Measurements from ENCODE around the gene ACER1.
A peak's percentile ranks its signal among the peaks of the same experiment; 100 is the strongest.

Gene ACER1

DNA sequence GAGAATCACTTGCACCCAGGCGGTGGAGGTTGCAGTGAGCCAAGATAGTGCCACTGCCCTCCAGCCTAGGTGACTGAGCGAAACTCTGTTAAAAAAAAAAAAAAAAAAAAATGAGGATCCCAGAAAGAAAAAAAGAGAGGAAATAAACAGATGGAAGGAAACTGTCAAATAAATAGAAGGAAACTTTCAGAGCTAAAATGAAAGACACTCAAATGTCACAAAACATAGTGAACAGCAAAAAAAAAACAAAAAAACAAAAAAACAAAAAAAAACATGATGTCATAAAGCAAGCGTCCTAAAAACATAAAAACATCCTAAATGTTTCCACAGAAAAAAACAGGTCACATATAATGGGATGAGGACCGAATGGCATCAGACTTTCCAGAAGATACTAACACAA, 68.6 kb downstream of the ACER1 start:
- DNase-seq = no peak

DNA sequence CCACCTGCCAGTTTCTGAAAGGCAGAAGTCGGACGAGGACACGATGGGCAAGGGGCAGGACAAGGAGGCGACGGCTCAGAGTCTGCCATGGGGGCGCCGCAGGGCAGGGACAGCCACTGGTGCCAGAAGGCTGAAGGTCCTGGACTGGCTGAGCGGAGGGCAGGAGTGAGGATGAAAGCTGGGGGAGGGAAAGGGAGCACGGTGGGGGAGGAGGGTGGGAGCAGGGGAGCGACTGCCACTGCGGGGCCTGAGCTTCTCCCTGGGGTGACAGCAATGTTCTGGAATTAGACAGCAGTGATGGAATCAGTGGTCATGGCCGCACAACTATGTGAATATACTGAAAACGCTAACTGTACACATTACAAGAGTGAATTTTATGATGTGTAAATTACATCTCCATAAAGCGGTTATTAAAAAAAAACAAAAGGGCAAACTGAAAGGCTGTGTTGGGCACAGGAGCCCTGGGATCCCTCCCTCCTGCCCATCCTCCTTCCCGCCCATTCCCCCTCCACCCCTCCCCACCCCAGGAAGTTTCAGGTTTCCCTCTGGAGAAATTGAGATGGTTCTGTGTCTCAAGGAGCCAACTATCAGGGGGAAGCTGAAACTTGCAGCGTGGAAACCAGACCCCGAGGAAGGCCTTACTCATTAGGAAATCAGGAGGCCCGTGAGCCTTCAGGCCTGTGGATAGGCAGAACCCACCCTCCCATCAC, 69.5 kb downstream of the ACER1 start:
- DNase-seq = peak; percentile 67

DNA sequence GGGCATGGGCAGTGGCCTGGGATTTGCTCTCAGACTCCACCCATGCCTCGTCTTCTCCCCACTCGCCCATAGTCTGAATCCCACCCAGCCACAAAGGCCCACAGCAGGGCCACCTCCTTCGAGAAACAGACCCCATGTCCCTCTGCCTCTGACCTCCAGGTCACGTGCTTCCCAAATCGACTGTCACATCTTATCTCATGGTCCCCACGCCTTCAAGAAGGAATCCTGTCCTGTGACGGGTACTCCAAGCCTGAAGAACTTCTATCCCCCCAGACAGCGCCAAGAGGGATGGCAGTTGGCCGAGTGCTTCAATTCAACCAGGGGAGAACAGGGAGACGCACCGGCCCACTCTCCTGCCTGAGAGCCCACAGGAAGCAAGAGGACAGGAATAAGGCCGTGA, 70.1 kb downstream of the ACER1 start:
- DNase-seq = no peak

DNA sequence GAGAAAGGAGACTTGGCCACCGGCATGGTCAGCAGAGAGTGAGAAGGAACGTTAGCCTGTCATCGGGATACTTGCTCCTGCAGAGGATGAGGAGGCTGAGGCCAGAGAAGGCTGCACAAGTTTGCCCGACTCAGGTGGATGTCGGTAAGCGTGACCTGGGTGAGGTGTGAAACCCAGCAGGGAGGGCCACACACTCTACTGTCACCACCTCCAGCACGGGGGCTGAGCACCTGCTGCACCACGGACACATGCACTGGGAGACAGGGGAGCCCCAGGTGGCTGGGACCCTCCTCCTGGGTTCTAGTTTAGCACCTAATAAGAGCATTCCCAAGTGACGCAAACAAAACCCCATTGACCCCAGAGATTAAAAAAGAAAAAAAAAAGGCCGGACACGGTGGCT, 70.9 kb downstream of the ACER1 start:
- no peak for DNase-seq

DNA sequence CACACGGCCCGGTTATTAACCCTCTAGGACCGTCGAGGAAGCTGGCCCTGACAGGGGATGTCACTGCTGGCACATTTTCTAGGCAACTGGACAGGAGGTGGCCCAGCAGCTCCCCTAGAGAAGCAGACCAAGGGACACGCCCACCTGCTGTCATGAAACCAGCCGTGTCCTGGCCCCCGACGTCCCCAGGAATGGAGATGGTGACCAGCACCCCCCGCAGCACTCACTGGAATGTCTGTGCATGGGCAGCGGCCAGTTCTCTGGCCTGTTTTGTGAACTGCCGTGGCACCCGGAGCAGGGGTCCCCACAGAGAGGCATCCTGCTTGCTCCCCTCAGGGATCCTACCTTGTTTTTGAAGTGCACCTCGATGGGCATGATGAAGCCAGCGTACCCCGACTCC, 71.5 kb downstream of the ACER1 start:
- no peak for DNase-seq

DNA sequence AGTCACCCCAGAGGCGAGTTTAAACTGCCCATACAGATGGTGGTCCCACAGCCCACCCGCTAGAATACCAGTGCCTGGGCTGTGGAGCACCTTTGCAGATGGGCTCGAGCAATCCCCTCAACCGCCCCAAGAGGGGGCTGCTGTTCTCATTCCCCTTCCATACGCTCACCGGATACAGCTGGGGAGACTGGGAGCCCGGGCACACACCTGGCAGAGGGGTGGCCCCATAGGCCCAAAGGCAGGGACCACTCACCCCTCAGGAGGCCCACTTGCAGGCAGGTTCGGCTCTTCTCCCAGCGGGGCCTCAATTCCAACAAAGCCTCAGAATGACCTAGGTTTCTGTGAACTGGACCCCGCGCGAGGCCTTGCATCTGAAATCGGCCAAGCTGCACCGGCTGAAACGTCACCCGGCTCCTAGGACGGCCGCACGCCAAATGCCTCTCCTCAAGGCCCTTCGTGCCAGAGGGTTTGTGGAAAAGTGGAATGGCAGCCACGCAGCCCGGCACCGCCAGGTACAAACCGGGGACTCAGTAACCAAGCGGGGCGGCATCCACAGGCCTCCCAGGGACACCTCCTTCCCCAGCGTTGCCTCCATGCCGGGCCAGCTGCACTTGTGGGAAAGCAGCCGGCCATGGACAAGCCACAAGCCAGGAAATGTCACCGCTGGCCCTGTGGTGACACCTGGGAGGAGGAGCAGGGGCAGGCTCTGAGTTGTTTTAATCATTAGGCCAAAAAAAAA, 72.3 kb downstream of the ACER1 start:
- no peak for DNase-seq

DNA sequence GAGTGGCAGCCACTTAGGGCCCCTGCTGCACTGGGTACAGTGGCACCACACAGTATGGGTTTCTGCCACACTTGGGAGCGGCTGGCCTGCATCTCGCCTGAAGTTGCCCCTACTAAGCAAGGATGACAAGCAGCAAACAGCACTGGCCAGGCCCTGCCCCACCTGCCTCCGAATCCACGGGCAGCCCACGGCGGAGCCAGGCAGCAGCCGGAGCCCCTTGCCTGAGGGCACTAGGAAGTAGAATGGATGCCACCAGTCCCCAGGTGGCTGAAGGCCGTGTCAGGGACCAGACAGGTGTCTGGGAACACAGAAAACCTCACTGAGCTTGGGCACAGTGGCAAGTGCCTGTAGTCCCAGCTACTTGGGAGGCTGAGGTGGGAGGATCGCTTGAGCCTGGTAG, 73.0 kb downstream of the ACER1 start:
- no peak for DNase-seq

DNA sequence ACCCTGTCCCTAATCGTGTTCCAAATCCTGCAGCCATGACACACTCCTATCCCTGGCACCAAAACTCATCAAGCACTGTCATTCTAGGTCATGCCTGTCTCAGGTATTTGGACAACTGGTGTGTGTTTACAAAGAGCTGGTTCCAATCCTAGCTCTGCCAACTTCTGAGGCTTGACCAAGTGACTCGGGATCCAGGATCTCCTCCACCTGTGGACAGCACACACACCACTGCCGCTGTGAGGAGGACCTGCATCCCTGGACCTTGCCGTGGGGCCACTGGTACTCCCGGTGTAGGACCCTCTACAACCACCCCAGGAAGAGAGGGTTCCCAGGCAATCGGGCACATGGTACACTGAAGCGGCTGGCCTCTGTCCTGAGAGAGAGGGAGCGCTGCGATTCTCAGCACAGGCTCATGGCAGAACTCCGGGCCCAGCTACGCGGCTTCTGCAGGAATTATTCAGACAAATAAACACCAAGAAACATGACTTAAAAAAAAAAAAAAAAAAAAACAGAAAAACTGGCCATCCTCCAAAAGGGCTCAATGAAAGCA, 74.0 kb downstream of the ACER1 start:
- DNase-seq = no peak

DNA sequence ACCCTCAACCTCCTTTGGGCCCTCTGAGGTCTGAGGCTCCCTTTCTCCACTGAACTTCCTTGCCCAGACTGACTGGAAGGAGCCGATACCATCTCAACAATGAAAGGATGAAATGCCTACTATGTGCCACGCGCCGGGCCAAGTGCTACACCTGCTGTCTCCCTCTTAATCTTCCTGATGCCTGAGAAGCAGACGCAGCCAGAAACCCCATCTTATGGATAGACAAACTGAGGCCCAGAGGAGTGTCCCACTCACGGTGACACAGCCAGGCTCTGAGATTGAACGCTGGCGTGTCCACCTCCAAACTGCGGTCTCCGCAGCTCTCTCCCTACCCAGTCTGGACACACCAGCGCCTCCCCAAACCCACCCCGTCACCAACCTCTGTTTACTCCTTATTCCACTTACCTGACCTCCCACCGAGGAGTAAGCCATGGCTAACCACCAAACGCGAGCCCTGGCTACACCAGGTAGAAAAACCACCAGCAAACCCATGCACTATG, 74.5 kb downstream of the ACER1 start:
- no peak for DNase-seq
